Fibroblast of the conjunctiva (primary cell): ENCODE data around the gene IGF1R.
A peak's percentile ranks its signal among the peaks of the same experiment; 100 is the strongest.

Source experiments
- DNase-seq: peaks from one replicate; pipeline ENCODE4 v3.0.0-alpha.2; 2010; ENCODE audit warnings: low read depth

Gene IGF1R

GRCh38 chr15:98725874-98726273 lies 77.5 kb downstream of the IGF1R start:
- no peak for DNase-seq

DNA sequence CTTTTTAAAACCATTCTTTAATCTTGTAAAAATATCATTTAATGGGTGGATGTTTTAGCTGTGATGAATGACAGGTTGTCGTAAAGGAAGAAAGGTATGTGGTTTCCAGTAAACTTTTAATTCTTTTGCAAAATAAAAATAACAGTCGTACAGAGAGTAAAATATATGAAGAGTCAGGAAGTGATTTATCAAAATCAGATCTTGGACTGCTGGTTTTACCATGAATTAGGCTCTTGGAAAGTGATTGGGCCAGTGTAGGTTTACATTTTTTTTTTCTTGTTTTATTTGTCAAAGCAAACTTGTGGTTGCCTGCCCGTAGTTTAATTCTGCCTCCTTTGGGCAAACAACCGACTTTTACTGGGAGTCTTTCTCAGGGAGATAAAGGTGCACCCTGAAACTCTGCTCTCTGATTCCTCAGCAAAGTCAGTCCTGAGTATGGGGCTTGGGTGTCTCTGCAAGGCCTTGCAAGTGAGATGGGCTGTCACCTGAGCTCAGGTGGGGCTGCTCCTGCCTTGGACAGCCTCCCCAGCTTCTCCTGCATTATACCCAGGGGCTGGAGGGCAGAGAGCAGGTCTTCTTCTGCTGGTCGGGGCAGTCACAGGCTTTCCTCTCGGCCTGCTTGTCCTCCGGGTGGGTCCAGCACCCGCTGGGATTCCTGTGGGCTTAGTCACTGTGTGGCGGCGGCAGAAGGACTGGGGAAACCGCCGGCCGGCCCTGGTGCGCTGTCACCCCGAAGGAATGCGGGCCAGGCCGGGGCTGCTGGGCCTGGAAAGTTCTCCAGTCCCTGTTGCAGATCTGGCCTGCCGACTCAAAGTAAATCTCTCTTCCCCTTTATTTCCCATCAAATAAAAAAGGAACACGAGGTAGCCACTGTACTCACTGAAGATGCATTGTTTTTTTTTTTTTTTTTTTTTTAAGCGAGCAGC lies 79.0 kb downstream of the IGF1R start:
- peak; percentile 73 for DNase-seq

- DNase-seq, result no peak
Observed at GRCh38 chr15:98728082-98728810, 79.9 kb downstream of the IGF1R start.

GRCh38 chr15:98728811-98729160 lies 80.4 kb downstream of the IGF1R start:
- no peak for DNase-seq

- DNase-seq, result no peak
Observed at GRCh38 chr15:98729446-98730042, 81.2 kb downstream of the IGF1R start.

DNA sequence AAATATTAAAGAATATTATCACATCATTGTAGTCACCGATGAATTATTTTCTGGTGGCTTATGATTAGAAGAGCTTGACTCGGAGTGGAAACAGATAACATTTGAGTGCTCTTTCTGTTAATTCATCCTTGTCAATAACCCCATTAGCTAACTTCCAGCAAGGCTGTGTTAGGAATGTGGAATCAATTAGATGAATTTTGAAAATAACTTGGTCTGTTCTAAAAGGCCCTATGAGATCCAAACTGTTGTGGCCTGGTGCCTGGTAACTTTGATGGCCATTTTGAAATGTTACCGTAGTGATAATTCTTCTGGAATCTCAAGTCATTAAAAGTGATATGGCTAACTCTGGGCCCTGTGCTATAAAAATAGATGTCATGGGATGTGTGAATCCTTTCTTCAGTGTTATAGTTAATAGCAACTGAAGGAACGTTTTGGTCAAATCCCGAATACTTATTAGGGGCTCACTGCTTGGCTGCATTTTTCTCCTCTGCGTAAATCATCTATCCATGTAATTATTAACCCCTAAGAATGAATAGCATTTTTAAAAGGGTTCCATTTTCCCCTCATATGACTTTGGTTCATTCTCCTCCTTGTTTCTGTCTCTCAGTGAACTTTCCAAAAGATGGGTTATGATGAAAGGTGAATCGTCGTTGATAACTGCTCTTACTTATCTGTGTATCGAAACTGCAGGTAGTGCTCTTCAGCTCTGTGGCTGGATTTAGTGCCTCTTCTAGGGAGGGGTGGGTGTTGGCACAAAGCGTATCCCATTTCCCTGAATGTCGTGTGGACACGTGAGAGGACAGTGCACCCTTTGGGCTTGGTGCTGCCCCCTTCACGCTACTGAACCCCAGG lies 82.7 kb downstream of the IGF1R start:
- no peak for DNase-seq

- no peak for DNase-seq
Observed at GRCh38 chr15:98731712-98732450, 83.5 kb downstream of the IGF1R start.

DNA sequence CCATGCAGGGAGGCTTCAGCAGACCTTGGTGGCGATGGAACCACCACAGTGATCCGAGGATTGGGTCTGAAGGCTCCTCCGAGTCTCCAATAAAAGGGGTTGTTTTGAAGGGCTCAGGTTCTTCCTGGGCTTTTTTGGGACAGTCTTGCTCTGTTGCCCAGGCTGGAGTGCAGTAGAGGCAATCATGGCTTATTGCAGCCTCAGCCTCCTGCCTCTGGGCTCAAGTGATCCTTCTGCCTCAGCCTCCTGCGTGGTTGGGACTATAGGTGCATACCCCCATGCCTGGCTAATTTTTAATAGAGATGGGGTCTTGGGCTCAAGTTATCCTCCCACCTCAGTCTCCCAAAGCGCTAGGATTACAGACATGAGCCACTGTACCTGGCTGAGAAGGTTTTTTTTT lies 84.8 kb downstream of the IGF1R start:
- DNase-seq, result no peak

DNA sequence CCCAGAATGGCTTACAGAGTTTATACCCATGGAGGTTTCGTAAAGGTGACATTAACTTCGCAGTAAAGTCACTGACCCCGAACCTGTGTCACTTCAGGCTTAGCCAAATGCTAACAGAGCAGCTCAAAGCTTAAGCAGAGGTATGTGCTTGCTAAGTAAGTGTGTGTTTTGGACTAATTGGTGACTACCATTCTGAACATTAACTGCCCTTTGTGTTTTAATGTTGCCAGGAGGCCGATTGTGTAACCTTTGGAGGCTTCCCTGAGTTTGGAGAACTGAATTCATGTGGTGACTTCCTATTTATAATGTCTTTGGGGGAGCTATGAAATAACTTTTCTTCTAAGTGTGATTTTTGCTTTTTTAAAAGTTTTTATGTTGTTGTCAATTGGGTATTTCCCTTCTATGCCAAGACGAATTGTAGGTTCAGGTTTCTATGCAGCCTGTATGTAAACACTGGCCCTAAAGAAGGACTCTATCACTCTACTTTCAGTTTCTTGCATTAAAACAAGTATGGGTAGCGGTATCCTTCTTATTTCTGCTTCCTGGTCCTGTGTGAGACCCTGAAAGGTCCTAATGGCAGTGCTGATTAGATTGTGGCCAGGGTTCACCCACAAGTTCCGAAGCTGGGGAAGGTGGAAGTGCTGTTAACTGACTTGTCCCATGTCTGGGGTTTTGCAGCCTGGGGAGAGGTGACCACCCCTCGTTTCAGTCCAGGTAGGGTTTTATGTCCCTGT lies 86.3 kb downstream of the IGF1R start:
- no peak for DNase-seq

- DNase-seq, result no peak
Observed at GRCh38 chr15:98735304-98735703, 87.0 kb downstream of the IGF1R start.

DNA sequence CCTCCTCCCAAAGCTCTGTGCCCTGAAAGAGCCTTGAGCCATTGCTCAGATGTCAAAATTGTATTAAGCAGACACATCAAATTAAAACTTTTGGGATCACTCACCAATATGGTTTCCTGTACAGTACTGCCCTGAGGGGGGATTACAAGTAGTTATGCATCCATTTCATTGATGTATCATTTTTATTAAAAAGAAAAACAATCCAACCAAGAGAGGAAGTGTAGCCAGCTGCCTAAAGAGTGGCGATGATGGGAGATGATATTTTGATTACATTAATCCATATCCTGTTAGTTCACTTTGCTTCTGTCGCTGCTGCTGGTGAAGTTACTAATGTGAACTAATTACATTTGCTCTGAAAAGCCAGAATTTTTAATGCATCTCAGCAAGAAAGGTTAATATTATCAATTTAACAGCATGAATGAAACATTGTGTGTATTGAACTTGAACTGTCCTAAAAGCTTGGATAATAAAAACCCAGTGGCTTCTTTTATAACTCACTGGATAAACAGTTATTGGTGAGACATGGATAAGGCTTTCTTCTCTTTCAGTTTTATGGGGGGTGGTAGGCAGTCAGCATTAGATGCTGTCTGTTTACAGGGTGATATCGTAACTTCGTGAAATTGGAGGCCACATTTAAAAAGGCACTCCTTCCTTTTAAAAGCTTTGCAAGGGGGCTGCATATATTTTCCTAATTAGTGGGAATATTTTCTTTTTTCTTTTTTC lies 87.7 kb downstream of the IGF1R start:
- no peak for DNase-seq

GRCh38 chr15:98737159-98737558 lies 88.8 kb downstream of the IGF1R start:
- no peak for DNase-seq

- DNase-seq, result no peak
Observed at GRCh38 chr15:98737721-98738120, 89.4 kb downstream of the IGF1R start.

DNA sequence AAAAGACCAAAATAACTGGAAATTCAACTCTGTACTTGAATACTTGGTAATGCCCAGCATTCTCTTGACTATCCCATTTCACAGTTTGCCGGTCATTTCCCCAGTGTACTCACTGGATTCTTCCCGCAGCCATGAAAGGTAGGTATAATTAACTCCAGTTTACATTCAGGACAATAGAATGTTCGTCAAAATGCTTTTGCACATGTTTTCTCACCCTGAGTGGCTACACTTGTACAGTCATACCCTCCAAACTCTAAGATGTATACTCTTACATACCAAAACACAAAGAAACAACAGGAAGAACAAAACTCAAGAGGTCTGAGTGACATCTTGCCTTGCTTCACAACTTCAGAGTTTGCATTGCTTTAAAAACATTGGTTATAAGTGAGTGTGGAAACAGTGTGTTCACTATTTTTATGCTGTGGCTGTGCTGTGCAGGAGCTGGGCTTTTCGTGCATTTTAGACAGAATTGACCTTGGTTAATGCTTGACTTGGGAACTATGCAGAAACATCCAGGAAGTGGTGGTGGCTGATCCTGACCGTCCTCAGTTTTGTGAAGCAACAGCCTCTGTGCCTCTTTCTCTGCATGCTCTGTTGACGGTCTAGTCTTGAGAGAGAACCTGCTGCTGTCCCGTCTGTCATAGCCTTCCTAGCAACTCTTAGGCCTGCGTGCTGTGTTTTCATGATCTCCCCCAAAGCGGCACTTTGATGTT lies 90.5 kb downstream of the IGF1R start:
- DNase-seq, result no peak

- DNase-seq, result no peak
Observed at GRCh38 chr15:98740295-98740694, 92.0 kb downstream of the IGF1R start.

DNA sequence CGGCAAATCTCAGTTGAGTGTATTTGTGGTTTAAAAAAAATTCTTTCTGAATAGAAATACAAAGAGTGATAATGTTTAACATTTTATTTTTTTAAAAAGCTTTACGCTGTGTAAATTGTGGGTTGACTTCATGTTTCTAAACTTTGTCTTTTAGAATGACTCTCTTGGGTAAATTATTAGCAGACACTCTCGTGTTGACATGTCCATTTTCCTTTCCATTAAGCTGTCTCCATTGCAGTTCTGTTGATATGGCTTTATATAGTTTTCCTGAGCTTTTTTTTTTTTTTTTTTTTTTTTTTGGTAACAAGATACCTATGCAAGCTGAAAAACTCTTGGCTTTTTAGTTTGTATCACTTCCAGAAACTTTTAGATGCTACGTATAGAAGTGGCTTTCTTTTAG lies 92.6 kb downstream of the IGF1R start:
- no peak for DNase-seq

- DNase-seq, result no peak
Observed at GRCh38 chr15:98743177-98743576, 94.8 kb downstream of the IGF1R start.

GRCh38 chr15:98744506-98744905 lies 96.2 kb downstream of the IGF1R start:
- DNase-seq, result no peak

DNA sequence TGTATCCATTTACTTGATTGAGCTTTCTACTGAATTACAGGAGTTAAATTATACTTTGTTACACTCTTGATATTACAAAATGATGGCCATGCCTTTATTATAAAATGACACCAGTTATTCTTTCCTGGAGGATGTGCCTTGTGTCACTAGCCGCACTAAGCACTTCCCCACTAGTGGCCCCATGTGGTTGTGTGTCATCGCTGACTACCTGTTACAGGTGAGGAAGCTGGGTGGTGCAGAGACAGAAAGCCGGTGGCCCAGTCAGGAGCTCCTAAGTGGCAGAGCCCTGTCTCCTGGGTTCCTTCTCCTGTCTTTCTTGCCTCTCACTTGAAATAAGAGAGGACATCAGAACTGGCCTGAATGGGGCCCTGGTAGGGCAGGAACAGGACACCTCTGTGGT lies 96.8 kb downstream of the IGF1R start:
- DNase-seq, result no peak
